Parathyroid adenoma (tissue), 2 donors: ENCODE results near the gene TRIM13.

Source experiments
- H2AFZ ChIP-seq: fragments of 300-600 bp; sonication (generic); one replicate; pipeline ENCODE4 v1.7.0; 2017; ENCODE audit warnings: antibody characterized with exemption, mild to moderate bottlenecking
- H3K27ac ChIP-seq: fragments of 300-600 bp; sonication (generic); one replicate; pipeline ENCODE4 v1.7.0; 2017
- H3K27me3 ChIP-seq: fragments of 300-600 bp; sonication (generic); one replicate; pipeline ENCODE4 v1.7.0; 2017; ENCODE audit warnings: low read length; ENCODE audit not compliant: control insufficient read depth, insufficient read depth
- H3K36me3 ChIP-seq: fragments of 300-600 bp; sonication (generic); one replicate; pipeline ENCODE4 v1.7.0; 2017; ENCODE audit warnings: low read length; ENCODE audit not compliant: control insufficient read depth, insufficient read depth
- H3K4me1 ChIP-seq: fragments of 300-600 bp; sonication (generic); one replicate; pipeline ENCODE4 v1.7.0; 2017; ENCODE audit warnings: control low read depth
- H3K4me2 ChIP-seq: fragments of 300-600 bp; sonication (generic); one replicate; pipeline ENCODE4 v1.7.0; 2017; ENCODE audit warnings: low read length
- H3K4me3 ChIP-seq: fragments of 300-600 bp; sonication (generic); one replicate; pipeline ENCODE4 v1.7.0; 2017; ENCODE audit warnings: low read depth, low read length
- H3K79me2 ChIP-seq: fragments of 300-600 bp; sonication (generic); one replicate; pipeline ENCODE4 v1.7.0; 2017; ENCODE audit warnings: control low read depth
- H3K9ac ChIP-seq: fragments of 300-600 bp; sonication (generic); one replicate; pipeline ENCODE4 v1.7.0; 2017; ENCODE audit warnings: mild to moderate bottlenecking
- H3K9me3 ChIP-seq: fragments of 300-600 bp; sonication (generic); one replicate; pipeline ENCODE4 v1.7.0; 2017; ENCODE audit warnings: low read length; ENCODE audit not compliant: control insufficient read depth
- CTCF ChIP-seq: fragments of 300-600 bp; sonication (generic); IDR thresholded peaks from one replicate; pipeline ENCODE4 v1.7.0; 2017; ENCODE audit warnings: antibody characterized with exemption, mild to moderate bottlenecking
- donor health status: primary hyperparathyroidism.

Gene TRIM13

GRCh38 chr13:50014386-50014785, 17.5 kb downstream of the TRIM13 start:
- no peaks in the 10 kb centered on the region for H3K36me3 ChIP-seq
- no peak overlapping the region for H3K27ac ChIP-seq
- H3K4me2 ChIP-seq = no peak overlapping the region
- H3K9me3 ChIP-seq = no peaks in the 10 kb centered on the region
- no peak overlapping the region for H3K9ac ChIP-seq
- H2AFZ ChIP-seq = no peak overlapping the region
- H3K79me2 ChIP-seq = no peaks in the 10 kb centered on the region
- TF ChIP-seq CTCF = no peak
- no peaks in the 10 kb centered on the region for H3K27me3 ChIP-seq
- no peaks in the 10 kb centered on the region for H3K4me1 ChIP-seq
- no peak overlapping the region for H3K4me3 ChIP-seq

GRCh38 chr13:50015258-50015657, 18.4 kb downstream of the TRIM13 start, which contains the start of gene KCNRG:
Gene KCNRG, plus strand, starts transcription at chr13:50015444. Its CDS starts 50 bp downstream, at chr13:50015494.
- no peaks in the 10 kb centered on the region for H3K36me3 ChIP-seq
- H3K27me3 ChIP-seq = no peaks in the 10 kb centered on the region
- H3K4me2 ChIP-seq = no peak within 1 kb of the TSS
- H3K27ac ChIP-seq = no peak within 1 kb of the TSS
- no peak for TF ChIP-seq CTCF
- H3K9me3 ChIP-seq = no peaks in the 10 kb centered on the region
- H3K9ac ChIP-seq = no peak within 1 kb of the TSS
- H3K4me1 ChIP-seq = no peaks in the 10 kb centered on the region
- no peak within 1 kb of the TSS for H3K4me3 ChIP-seq
- no peaks in the 10 kb centered on the region for H3K79me2 ChIP-seq
- H2AFZ ChIP-seq = no peak within 1 kb of the TSS

- Histone ChIP-seq H3K79me2 (no peaks in the 10 kb centered on the region), H3K27me3 (no peaks in the 10 kb centered on the region), H3K4me3 (no peak overlapping the region), H3K4me1 (no peaks in the 10 kb centered on the region), H3K27ac (no peak overlapping the region), H3K9me3 (no peaks in the 10 kb centered on the region), H3K36me3 (no peaks in the 10 kb centered on the region), H2AFZ (no peak overlapping the region), H3K4me2 (no peak overlapping the region), H3K9ac (no peak overlapping the region)
- no peak for TF ChIP-seq CTCF
Observed at GRCh38 chr13:50015750-50016149, 18.9 kb downstream of the TRIM13 start.

GRCh38 chr13:50016444-50016843, 19.6 kb downstream of the TRIM13 start:
- no peak overlapping the region for H3K27ac ChIP-seq
- no peak overlapping the region for H3K4me2 ChIP-seq
- no peaks in the 10 kb centered on the region for H3K4me1 ChIP-seq
- no peak overlapping the region for H2AFZ ChIP-seq
- no peaks in the 10 kb centered on the region for H3K9me3 ChIP-seq
- no peaks in the 10 kb centered on the region for H3K27me3 ChIP-seq
- H3K4me3 ChIP-seq = no peak overlapping the region
- no peak overlapping the region for H3K9ac ChIP-seq
- no peak for TF ChIP-seq CTCF
- H3K79me2 ChIP-seq = no peaks in the 10 kb centered on the region
- H3K36me3 ChIP-seq = no peaks in the 10 kb centered on the region

GRCh38 chr13:50017819-50018218, 21.0 kb downstream of the TRIM13 start:
- H3K79me2 ChIP-seq = no peaks in the 10 kb centered on the region
- no peaks in the 10 kb centered on the region for H3K36me3 ChIP-seq
- H3K4me2 ChIP-seq = no peak overlapping the region
- no peak for TF ChIP-seq CTCF
- H3K4me3 ChIP-seq = no peak overlapping the region
- H2AFZ ChIP-seq = no peak overlapping the region
- H3K9me3 ChIP-seq = no peaks in the 10 kb centered on the region
- no peaks in the 10 kb centered on the region for H3K27me3 ChIP-seq
- H3K9ac ChIP-seq = no peak overlapping the region
- H3K4me1 ChIP-seq = no peaks in the 10 kb centered on the region
- H3K27ac ChIP-seq = no peak overlapping the region
